ENCODE results near the gene CTXN1.

DNA sequence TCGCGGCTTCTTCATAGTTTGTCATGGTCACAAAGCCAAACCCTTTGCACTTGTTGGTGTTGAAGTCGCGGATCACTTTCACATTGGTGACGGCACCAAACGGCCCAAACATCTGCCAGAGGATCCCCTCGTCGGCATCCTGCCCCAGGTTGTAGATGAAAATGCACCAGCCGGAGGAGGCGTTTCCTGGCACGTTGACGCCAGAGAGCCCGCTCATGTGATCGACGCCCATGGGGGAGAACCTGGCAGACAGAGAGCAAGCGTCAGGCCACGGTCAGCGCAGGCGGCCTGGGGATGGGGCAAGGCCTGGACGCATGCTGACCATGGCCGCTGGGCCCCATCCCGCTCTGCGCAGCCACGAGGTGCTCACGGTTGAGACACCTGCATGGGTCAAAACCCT, 37.6 kb upstream of the CTXN1 start:
- no peak for TF ChIP-seq CTCF (IDR thresholded peaks at IDR 0.05)
- TF ChIP-seq POLR2AphosphoS5 (IDR thresholded peaks at IDR 0.05; ENCODE audit: insufficient read depth in 1 of 2, low read depth in 1 of 2), result no peak

Data from vagina (tissue), 2 donors.